ENCODE measurements around the gene NFKBIL1. TPM values are rescaled to one million over a fixed set of nuclear protein-coding genes. Genes with fewer than 3 reads are reported as not detected.

Gene NFKBIL1
- total RNA-seq, 1 donor from 2014 or later, result 14.2 TPM

- Histone ChIP-seq H3K36me3 (no peaks in the 10 kb centered on the region), H3K9me3 (no peaks in the 10 kb centered on the region), H3K4me3 (no peak overlapping the region), H3K4me1 (no peaks in the 10 kb centered on the region), H3K27ac (no peak overlapping the region), H3K27me3 (no peaks in the 10 kb centered on the region)
- intact Hi-C loops (cut with DNase I), result no loop called here
- no peak for DNase-seq (ENCODE audit: extremely low spot score in 2 of 2)
- peak in 1 of 3 experiments; percentile 39 for TF ChIP-seq CTCF (IDR thresholded peaks at IDR 0.05)
- no peak for TF ChIP-seq POLR2A (IDR thresholded peaks at IDR 0.05)
Observed at GRCh38 chr6:31597006-31597405, 49.6 kb downstream of the NFKBIL1 start.

DNA sequence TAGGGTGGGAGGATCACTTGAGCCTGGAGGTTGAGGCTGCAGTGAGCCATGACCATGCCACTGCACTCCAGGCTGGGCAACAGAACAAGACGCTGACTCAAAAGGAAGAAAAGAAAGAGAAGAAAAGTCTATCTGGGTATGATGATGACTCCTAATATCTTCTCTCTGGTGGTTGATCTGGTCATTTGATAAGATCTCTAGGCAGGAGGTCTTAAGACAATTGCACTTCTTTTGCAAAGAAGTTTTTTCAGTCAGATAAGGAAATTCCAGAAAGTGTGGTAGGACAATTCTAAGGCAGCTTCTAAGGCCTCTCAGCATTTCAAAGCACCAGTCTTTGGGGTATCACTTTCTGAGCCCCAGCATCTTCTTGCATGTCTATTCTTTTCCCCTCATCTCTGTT is 59.9 kb downstream of the NFKBIL1 start:
- intact Hi-C loops (cut with DNase I), result no loop called here
- Histone ChIP-seq H3K27ac (no peak overlapping the region), H3K9me3 (no peaks in the 10 kb centered on the region), H3K4me1 (no peaks in the 10 kb centered on the region), H3K27me3 (no peaks in the 10 kb centered on the region), H3K4me3 (no peak overlapping the region), H3K36me3 (no peaks in the 10 kb centered on the region)
- no peak for TF ChIP-seq POLR2AphosphoS5 (IDR thresholded peaks at IDR 0.05; ENCODE audit: insufficient read depth in 1 of 2, low read depth in 1 of 2)
- no peak for TF ChIP-seq CTCF (IDR thresholded peaks at IDR 0.05)
- TF ChIP-seq POLR2A (IDR thresholded peaks at IDR 0.05), result no peak
- no peak for DNase-seq (ENCODE audit: extremely low spot score in 2 of 2)

Small RNA genes within 50 kb of the gene (small RNA-seq; reads per million reads assigned to genes)
- gene AL663061.1 (not detected), gene SNORD117 (360 reads per million, percentile 98 among the genes with 10 or more reads in this experiment), gene SNORD84 (not detected)

Other genes with a start within 250 kb of the NFKBIL1 start
- gene HLA-B, start 190.4 kb upstream of the NFKBIL1 start, total RNA-seq, result 921 TPM
- gene MICA, start 144.0 kb upstream of the NFKBIL1 start, total RNA-seq, result 19.9 TPM
- 3.2 TPM for gene MICB, start 49.5 kb upstream of the NFKBIL1 start, total RNA-seq
- gene MCCD1, start 18.6 kb upstream of the NFKBIL1 start, total RNA-seq, result not detected
- gene DDX39B, start 5.6 kb upstream of the NFKBIL1 start, total RNA-seq, result 299 TPM
- 5.4 TPM for gene ATP6V1G2, start 1.0 kb upstream of the NFKBIL1 start, total RNA-seq
- gene LTA, start 24.7 kb downstream of the NFKBIL1 start, total RNA-seq, result not detected
- not detected for gene TNF, start 28.0 kb downstream of the NFKBIL1 start, total RNA-seq
- 5.4 TPM for gene LTB, start 34.8 kb downstream of the NFKBIL1 start, total RNA-seq
- not detected for gene LST1, start 38.7 kb downstream of the NFKBIL1 start, total RNA-seq
- not detected for gene NCR3, start 45.4 kb downstream of the NFKBIL1 start, total RNA-seq
- 25.0 TPM for gene AIF1, start 67.6 kb downstream of the NFKBIL1 start, total RNA-seq
- 74.6 TPM for gene PRRC2A, start 73.1 kb downstream of the NFKBIL1 start, total RNA-seq
- gene BAG6, start 105.1 kb downstream of the NFKBIL1 start, total RNA-seq, result 139 TPM
- not detected for gene APOM, start 108.3 kb downstream of the NFKBIL1 start, total RNA-seq
- gene C6orf47, start 113.2 kb downstream of the NFKBIL1 start, total RNA-seq, result 15.2 TPM
- gene GPANK1, start 117.4 kb downstream of the NFKBIL1 start, total RNA-seq, result 16.9 TPM
- 219 TPM for gene CSNK2B, start 118.5 kb downstream of the NFKBIL1 start, total RNA-seq
- gene LY6G5B, start 122.4 kb downstream of the NFKBIL1 start, total RNA-seq, result 7.4 TPM
- gene LY6G5C, start 133.5 kb downstream of the NFKBIL1 start, total RNA-seq, result 1.7 TPM
- gene ABHD16A, start 155.7 kb downstream of the NFKBIL1 start, total RNA-seq, result 53.0 TPM
- not detected for gene LY6G6F, start 159.3 kb downstream of the NFKBIL1 start, total RNA-seq
- gene LY6G6D, start 167.7 kb downstream of the NFKBIL1 start, total RNA-seq, result not detected
- gene LY6G6C, start 174.1 kb downstream of the NFKBIL1 start, total RNA-seq, result not detected
- not detected for gene MPIG6B, start 175.8 kb downstream of the NFKBIL1 start, total RNA-seq
- 108 TPM for gene DDAH2, start 181.7 kb downstream of the NFKBIL1 start, total RNA-seq
- gene CLIC1, start 188.9 kb downstream of the NFKBIL1 start, total RNA-seq, result 250 TPM
- gene MSH5, start 192.4 kb downstream of the NFKBIL1 start, total RNA-seq, result 11.0 TPM
- not detected for gene SAPCD1, start 215.0 kb downstream of the NFKBIL1 start, total RNA-seq
- 0.74 TPM for gene VWA7, start 229.7 kb downstream of the NFKBIL1 start, total RNA-seq
- 39.8 TPM for gene VARS1, start 248.1 kb downstream of the NFKBIL1 start, total RNA-seq